ENCODE data around the gene ADAMTS2.

DNA sequence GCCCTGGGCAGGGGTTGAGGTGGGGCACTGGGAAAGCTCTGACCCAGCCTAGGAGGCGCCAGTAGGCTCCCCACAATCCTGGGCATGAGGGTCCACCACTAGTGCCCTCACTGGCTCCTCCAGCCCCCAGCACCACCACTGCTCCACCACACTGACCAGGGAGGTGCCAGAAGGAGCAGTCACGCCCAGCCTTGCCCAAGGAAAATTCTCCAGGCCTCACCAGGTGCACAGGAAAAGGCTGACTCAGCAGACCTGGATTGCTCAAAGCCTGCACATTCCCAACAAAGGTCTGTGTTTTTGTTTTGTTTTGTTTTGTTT is 222.2 kb downstream of the ADAMTS2 start:
- TF ChIP-seq CTCF (conservative IDR thresholded peaks at IDR 0.05; ENCODE audit: low read depth, low read length) (no peak), EZH2 (IDR thresholded peaks at IDR 0.05; ENCODE audit: low read length, unreplicated experiment) (no peak), EZH2phosphoT487 (IDR thresholded peaks at IDR 0.05; ENCODE audit: borderline replicate concordance, low read length) (no peak)
